ENCODE data around the gene C1D.
"Not testable (repeated sequence)": the region's sequence is repeated elsewhere in the genome, so short reads cannot be mapped to it uniquely, and the experiment has no call there.

C1D gene, protein sequence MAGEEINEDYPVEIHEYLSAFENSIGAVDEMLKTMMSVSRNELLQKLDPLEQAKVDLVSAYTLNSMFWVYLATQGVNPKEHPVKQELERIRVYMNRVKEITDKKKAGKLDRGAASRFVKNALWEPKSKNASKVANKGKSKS

DNA sequence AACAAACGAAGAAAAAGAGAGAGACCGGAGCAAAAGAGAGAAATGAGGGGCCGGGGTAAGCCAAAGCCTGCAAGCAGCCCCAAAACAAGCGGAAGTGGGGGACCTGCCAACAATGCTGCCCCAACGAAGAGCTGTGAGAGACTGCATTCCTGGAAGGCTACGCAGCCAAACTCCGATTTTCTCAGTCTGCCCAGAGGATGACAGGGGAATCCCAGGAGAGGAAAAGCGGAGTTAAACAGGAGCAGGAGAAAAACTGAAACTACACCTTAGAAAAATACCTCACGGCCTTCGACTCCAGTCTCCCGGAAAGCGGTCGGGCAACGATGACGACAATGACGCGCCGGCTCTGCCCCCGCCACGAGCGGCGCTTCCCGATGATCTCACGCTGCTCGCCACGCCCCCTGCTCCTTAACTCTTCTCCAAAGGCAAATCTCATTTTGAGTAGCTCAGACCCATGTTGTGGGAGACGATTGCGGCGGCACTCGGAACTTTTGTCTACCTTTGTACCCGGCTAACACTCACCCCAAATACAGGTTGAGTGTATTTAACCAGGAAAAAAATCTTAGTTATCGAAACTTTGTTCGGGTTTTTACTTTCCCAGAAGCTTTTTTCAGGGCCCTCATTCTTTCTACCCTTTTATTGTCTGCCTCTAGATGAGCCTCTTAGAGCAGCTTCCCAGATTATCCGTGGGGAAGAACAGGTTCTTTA, at the start of gene C1D:
C1D (minus strand) TSS at position 325 of the 708 bp plus-strand sequence. CDS start 15,694 bp downstream, outside the sequence.
- DNase-seq = peak; percentile 24

DNA sequence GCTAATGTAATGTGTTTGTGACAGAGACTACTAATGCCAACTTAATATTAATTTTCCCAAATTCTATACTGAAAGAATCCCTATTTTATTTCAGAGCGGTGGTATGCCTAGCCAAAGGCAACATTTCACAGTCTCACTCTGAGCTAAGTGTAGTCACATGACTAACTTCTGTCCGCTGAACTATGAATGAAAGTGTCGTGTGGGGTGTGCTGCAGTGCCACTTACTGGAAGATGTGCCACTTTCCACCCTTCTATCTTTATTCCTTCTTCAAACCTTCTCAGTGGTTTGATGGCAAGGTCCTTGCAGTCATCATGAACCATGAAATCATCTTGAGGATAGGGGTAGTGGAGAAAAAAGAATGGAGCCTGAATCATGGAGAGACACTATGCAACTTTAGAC, 47.3 kb upstream of the C1D start:
- DNase-seq = no peak

DNA sequence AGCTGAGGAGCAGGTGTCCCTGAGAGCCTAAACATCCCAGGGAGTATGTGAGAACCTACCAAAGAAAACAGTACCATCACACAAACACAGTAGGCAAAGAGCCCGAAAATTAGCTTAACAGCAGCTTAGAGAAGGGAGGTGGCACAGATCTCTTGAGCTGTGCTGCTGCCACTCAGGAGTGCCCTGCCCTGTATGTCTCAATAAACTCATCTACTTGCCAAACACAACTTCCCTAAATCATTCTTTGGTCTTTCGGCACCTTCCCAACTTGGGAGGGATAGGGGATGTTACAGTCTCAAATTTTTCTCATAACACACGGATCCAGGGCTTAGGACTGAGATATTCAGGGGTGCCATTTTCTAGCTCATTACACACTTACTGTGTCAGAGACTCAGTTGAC, 45.3 kb upstream of the C1D start:
- DNase-seq = no peak

DNA sequence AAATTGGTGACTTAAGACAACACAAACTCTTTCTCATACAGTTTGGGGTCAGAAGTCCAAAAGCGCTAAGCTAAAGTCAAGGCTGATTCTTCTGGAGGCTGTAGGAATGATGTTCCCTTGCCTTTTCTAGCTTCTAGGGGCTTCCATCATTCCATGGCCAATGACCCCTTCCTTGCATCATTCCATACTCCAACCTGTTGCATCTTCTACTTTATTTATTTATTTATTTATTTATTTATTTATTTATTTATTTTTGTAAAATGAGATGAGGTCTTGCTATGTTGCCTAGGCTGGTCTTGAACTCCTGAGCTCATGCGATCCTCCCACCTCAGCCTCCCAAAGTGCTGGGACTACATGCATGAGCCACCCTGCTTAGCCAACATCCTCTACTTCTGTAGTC, 44.7 kb upstream of the C1D start:
- no peak for DNase-seq

DNA sequence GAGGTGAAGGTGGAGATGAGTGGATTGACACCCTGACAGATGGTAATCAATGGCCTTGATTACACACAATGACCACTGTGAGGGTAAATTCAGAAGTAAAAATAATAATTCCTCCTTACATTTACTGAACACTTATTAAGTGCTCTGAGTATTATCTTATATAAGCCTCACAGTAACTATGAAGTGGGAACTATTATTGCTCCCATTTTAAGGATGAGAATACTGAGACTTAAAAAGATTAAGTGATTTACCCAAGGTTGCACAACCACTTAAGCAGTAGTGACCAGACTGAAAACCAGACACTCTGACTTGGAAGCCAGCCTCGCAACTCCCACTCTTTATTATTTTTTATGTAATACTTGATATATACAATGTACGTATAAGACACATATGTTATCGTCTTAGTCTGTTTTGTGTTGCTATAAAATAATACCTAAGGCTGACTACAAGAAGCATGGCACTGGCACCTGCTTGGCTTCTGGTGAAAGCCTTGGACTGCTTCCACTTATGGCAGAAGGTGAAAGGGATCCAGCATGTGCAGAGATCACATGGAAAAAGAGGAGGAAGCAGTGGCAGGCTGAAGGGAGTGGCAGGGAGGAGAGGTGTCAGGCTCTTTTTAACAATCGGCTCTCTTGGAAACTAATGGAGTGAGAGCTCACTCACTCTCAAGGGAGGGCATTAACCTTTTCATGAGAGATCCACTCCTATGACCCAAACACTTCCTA, 41.5 kb upstream of the C1D start:
- DNase-seq = no peak

DNA sequence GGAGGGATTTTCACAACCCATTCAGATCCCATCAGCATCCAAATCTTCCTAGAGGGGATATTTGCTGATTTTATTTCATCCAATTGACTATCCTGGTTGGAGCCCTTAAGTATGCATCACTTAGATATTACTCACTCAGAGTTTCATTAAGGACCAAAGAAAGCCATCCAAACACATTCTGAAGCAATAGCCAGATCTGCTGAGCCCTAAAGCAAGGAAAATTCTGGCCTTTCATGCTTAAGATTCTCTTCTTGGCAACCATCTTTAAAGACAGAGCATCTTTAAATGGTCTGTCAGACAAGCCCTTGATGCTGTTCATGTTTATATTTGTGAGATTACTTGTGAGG, 40.9 kb upstream of the C1D start:
- no peak for DNase-seq

DNA sequence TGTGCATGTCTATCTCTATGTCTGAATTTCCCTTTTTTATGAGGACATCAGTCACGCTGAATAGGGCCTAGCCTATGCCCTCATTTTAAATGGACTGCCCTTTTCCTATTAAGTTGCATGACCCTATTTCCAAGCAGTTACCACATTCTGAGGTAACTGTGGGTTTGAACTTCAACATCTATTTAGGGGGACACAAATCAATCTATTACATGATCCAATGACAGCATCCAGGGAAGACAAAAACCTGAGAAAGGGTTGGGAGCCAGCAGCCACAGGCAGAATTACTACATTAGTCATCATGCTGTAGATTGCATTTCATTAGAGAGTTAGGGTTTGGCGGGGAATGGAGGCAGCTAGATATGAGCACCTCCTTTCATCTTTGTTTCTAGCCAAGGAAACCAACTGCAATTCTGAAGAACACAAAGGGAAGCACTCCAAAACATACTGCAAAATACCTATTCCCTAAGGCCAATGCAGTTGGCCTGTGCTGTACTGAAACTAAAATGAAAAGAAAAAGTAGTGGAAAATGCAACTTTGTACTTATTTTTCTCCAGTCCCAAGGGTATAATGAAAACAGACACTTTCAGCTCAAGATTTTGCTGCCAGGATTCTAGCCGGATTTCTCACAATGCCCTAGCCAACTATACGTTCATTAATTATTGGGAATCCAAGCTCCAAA, 40.4 kb upstream of the C1D start:
- no peak for DNase-seq

DNA sequence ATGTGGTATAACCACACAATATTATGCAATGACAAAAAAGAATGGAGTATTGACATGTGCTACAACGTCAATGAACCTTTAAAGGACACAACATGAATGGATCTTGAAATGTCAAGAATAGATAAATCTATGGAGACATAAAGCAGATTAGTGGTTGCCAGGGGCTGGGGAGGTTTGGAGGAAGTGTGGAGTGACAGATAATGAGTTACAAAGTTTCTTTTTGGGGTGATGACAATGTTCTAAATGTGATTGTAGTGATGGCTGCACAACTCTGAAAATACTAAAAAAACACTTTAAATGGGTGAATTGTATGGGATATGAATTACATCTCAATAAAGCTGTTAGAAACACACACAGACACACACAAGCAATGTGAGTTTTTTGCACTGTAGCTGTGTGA, 37.4 kb upstream of the C1D start:
- no peak for DNase-seq

DNA sequence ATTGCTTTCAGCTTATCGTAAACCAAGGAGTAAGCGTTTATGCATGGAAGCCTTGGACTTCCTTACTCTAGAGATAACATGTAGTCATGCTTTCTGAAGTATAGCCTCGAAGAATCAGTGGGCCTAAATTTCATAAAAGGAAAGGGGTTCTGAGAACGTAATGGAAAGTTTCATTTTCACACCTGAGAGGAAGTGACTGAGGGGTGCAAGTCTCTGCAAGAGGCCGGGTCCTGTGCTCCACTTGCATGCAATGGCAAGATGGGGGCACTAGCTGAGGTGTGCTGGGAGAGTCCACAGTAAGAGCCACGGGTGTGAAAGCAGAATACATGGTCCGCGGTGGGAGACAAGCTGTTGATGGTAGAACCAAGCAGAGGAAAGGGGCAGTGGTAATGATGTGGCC, 36.5 kb upstream of the C1D start:
- DNase-seq = no peak

DNA sequence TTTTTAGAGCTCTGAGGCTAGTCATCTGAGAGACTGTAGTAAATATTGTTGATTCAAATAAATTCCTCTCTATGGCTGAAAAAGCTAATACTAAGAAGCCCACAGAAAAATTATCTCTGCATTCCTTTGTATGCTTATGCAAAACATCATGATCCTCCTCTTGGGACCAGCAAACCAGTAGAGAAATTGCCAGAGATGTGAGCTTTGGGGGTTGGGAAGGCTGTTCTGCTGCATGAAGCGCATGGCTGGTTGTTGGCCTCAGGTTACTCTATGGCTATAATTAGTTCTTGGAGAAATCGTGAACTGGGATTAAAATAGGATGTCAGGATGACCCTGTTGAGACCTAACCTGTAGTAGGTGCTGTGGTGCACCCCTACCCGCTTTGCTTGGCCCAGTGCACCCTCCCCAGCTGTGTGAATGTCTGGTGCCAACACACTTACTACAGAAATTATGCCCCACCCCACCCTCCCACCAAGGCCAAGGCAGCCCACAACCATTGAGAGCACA, 35.5 kb upstream of the C1D start:
- DNase-seq = no peak

DNA sequence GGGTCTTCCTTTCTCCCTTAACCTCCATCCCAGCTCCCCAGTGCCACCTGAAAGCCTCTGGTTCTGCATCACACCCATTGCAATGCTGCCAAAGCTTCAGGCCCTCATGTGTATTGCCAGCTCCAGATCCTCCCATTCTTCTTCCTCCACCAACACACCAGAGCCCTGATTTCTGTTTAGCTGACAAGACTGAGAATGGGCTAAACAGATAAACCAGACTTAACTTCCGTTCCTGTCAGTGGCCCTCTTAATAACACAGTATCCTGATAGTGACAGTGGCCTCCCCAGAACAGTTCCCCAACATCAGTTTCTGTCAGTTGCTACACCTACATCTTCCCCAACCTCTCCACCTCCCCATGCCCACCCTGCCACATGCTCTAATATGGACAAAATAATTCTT, 31.3 kb upstream of the C1D start:
- no peak for DNase-seq

DNA sequence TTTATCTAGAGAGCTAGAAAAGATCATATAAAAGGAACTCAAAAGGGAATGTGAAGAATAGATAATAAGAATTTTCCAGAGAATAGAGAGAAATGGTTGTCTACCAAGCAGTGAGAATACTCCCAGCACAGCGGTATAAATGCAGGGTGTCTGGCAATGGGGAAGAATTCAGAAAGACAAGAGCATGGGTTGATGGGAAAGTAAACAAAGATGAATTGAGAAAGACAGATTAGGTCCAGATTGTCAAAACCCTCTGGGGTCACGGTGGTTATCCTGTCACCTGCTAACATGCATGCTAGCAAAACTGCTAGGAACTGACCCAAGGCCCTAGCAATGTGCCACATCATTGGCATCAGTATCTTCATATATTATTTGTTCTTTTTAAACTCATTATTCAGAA, 30.8 kb upstream of the C1D start:
- DNase-seq = no peak

DNA sequence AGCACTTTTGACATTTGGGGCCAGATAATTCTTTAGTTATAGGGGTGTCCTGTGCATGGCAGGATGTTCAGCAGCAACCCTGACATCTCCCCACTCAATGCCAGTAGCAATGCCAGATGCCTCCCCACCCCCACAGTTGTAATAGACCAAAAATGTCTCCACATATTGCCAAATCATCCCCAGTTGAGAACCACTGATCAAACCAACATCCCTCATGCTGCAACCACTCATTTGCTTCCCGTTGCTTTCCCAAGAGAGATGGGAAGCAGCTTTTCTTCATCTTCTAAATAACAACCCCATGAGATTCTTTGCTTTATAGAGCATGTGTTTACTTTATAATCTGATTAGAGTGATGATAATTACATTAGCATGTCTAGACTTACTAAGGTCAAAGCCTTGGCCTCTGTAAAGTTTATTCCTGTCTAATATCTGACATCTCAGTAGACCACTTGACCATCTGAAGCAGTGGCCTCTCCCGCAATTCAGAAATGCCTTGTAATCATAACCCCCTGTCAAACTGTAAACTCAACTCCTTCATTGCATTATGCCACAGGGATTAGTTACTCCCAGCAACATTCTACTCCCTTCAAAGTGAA, 28.7 kb upstream of the C1D start:
- DNase-seq = no peak

DNA sequence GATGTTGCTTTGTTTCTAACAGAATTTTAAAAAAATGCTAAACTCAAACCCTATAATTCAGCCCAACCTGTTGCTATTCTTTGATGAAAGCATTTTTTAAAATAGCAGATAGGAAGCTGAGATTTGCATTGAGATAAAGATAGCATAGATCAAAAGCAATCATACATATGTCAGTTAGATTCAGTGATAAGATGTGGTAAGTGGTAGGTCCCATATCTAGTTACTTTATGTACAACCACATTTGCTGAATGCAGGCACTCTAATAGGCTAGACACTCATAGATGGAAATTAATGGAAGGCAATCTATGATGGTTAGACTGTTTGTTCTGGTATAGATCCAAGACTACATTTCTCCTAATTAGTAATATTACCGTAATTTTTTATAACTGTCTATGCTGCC, 27.2 kb upstream of the C1D start:
- DNase-seq = no peak

DNA sequence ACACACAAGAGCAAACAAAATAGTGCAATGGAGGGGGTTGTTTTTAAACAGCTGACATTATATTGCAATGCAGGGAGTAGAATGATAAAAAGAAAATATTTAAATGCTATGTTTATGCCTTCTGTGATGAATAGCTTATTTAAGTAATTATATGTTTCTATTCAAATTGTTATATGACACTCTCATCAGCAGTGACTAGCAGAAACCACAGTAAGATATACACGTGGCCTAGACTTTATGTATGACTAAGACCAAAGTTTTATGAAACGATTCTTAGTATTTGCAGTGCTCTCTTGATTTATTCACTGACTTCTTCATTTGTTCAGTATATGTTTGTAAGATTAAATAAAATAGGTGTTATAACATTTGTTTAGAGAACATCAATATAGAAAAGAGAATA, 26.1 kb upstream of the C1D start:
- no peak for DNase-seq

DNA sequence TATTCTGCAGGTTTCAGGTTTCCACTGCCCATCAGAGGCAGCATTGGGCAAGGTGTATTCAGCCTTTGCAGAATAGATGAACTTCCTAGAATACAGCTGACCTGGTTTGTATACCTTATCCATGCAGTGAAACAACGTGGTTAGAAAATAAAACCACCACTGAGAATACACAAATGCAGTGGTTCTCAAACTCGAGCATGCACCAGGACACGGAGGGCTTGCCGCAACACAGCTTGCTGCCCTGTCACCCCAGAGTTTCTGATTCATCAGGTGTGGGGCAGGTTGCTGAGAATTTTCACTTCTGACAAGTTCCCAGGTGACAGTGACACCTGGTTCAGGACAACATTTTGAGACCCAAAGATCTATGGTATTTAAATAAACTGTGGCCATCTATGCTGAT, 23.4 kb upstream of the C1D start:
- no peak for DNase-seq

DNA sequence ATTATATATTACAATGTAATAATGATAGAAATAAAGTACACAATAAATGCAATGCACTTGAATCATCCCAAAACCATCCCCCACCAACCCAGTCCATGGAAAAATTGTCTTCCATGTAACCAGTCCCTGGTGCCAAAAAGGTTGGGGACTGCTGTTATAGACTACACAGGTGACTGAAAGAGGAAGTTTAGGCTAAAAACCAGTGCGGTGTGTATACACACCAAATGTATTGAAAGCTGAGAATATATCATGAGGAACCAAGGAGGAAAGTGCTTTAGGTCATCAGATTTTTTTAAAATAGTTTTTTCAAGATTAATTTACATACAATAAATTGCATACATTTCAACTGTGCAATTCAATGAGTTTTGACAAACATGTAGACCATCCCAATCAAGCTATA, 20.5 kb upstream of the C1D start:
- no peak for DNase-seq

DNA sequence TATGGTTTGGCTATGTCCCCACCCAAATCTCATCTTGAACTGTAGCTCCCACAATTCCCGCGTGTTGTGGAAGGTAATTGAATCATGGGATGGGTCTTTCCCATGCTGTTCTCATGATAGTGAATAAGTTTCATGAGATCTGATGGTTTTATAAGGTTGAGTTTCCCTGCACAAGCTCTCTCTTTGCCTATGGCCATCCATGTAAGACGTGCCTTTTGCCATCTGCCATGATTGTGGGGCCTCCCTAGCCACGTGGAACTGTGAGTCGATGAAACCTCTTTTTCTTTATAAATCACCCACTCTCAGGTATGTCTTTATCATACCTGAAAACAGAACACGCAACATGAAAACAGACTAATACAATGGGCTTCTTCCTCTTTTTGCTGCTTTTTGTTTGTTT, 11.2 kb upstream of the C1D start:
- DNase-seq = no peak

DNA sequence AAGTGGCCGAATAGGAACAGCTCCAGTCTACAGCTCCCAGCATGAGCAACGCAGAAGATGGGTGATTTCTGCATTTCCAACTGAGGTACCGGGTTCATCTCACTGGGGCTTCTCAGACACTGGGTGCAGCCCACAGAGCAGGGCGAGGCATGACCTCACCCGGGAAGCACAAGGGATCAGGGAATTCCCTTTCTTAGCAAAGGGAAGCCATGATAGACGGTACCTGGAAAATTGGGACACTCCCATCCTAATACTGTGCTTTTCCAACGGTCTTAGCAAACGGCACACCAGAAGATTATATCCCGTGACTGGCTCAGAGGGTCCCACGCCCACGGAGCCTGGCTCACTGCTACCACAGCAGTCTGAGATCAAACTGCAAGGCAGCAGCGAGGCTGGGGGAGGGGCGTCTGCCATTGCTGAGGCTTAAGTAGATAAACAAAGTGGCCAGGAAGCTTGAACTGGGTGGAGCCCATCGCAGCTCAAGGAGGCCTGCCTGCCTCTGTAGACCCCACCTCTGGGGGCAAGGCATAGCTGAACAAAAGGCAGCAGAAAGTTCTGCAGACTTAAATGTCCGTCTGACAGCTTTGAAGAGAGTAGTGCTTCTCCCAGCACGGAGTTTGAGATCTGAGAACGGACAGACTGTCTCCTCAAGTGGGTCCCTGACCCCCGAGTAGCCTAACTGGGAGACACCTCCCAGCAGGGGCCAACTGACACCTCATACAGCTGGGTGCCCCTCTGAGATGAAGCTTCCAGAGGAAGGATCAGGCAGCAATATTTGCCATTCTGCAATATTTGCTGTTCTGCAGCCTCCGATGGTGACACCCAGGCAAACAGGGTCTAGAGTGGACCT, 1.2 kb upstream of the C1D start:
- not testable (repeated sequence) for DNase-seq

DNA sequence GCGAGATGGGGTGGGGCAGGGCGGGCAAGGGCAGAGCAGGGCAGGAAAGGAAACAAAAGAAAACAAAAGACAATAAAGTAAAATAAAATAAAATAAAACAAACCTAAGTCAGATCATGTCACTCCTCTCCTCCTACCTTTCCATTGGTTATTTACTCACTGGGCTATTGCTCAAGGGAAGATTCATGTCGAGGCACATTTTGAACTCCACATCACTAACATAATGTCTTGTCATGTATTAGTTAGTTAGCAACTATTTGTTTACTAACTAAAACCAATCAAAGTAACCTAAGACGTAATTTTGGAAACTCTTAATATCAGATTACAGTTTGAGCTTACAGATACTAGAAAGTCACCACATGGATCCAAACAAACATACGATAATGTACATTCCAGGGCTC, 2.2 kb downstream of the C1D start:
- no peak for DNase-seq

DNA sequence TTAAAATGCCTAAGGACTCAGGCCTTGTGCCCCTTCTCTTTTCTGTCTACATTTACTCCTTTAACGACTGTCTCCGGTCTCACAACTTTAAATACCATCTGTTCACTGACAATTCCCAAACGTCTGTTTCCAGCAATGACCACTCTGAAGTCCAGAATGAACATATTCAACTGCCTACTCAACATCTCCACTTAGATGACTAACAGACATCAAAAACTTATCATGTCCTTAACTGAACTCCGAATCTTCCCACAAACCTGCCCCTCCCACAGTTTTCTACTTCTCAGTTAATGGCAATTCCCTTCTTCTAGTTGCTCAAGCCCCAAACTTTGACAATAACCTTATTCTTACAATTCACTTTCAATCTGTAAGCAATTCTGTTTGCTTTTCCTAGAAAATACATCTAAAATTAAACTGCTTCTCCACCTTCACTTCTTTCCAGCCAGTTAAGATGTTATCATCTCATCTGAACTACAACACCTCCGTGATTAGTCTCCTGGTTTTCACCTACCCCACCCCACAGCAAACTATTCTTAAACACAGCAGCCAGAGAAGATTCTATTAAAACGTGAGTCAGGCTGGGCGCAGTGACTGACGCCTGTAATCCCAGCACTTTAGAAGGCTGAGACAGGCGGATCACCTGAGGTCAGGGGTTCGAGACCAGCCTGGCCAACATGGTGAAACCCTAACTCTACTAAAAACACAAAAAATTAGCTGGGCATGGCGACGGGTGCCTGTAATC, 2.8 kb downstream of the C1D start:
- no peak for DNase-seq
